Stimulated activated CD4-positive, alpha-beta T cell treated with anti-CD3 and anti-CD28 coated beads, Interleukin-1b, Interleukin-23, amount 100 ng/mL, for 48 hours (primary cell): ENCODE results near the gene SPTB.

ENCODE experiments used
- DNase-seq: peaks from one replicate; pipeline ENCODE4 v3.0.0-alpha.2; 2020

SPTB gene

GRCh38 chr14:64763085-64763782, 116.5 kb downstream of the SPTB start:
- DNase-seq, result no peak

GRCh38 chr14:64762044-64763034, 117.4 kb downstream of the SPTB start:
- peak; percentile 35 for DNase-seq

- no peak for DNase-seq
Observed at GRCh38 chr14:64761441-64762043, 118.2 kb downstream of the SPTB start.

- no peak for DNase-seq
Observed at GRCh38 chr14:64760916-64761315, 118.8 kb downstream of the SPTB start.

GRCh38 chr14:64760146-64760755, 119.5 kb downstream of the SPTB start:
- DNase-seq, result peak; percentile 56

- no peak for DNase-seq
Observed at GRCh38 chr14:64759555-64759938, 120.2 kb downstream of the SPTB start.

GRCh38 chr14:64758691-64759554, 120.8 kb downstream of the SPTB start:
- no peak for DNase-seq

GRCh38 chr14:64758025-64758521, 121.6 kb downstream of the SPTB start:
- no peak for DNase-seq

GRCh38 chr14:64757601-64758000, 122.1 kb downstream of the SPTB start:
- DNase-seq, result no peak

- DNase-seq, result no peak
Observed at GRCh38 chr14:64756712-64757111, 123.0 kb downstream of the SPTB start.

- DNase-seq, result peak; percentile 44
Observed at GRCh38 chr14:64755781-64756221, 123.9 kb downstream of the SPTB start.

- DNase-seq, result no peak
Observed at GRCh38 chr14:64754685-64755084, 125.0 kb downstream of the SPTB start.

- DNase-seq, result no peak
Observed at GRCh38 chr14:64753999-64754398, 125.7 kb downstream of the SPTB start.

GRCh38 chr14:64753374-64753773, 126.3 kb downstream of the SPTB start:
- no peak for DNase-seq

GRCh38 chr14:64752909-64753308, 126.8 kb downstream of the SPTB start:
- no peak for DNase-seq

- no peak for DNase-seq
Observed at GRCh38 chr14:64748995-64749714, 130.6 kb downstream of the SPTB start.

- DNase-seq, result no peak
Observed at GRCh38 chr14:64748521-64748920, 131.2 kb downstream of the SPTB start.

- no peak for DNase-seq
Observed at GRCh38 chr14:64747327-64747726, 132.4 kb downstream of the SPTB start.

GRCh38 chr14:64746298-64747250, 133.1 kb downstream of the SPTB start:
- no peak for DNase-seq
